ENCODE results near the gene CNPY1.

- no peak for TF ChIP-seq CTCF (IDR thresholded peaks at IDR 0.05; ENCODE audit: insufficient read depth, low read depth, low read length)
- TF ChIP-seq EZH2 (IDR thresholded peaks at IDR 0.05; ENCODE audit: insufficient read depth, low read length), result no peak
Observed at GRCh38 chr7:155583636-155584035, 37.3 kb upstream of the CNPY1 start.
